Measurements from ENCODE around the gene KLHL2.
"Not testable (repeated sequence)": the region's sequence is repeated elsewhere in the genome, so short reads cannot be mapped to it uniquely, and the experiment has no call there.

Gene KLHL2, protein sequence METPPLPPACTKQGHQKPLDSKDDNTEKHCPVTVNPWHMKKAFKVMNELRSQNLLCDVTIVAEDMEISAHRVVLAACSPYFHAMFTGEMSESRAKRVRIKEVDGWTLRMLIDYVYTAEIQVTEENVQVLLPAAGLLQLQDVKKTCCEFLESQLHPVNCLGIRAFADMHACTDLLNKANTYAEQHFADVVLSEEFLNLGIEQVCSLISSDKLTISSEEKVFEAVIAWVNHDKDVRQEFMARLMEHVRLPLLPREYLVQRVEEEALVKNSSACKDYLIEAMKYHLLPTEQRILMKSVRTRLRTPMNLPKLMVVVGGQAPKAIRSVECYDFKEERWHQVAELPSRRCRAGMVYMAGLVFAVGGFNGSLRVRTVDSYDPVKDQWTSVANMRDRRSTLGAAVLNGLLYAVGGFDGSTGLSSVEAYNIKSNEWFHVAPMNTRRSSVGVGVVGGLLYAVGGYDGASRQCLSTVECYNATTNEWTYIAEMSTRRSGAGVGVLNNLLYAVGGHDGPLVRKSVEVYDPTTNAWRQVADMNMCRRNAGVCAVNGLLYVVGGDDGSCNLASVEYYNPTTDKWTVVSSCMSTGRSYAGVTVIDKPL

GRCh38 chr4:165207431-165208220 is at the start of gene KLHL2:
Gene KLHL2, plus strand, starts transcription at chr4:165207561. Its CDS starts 316 bp downstream, at chr4:165207877.
- H3K27me3 ChIP-seq (ENCODE audit: control insufficient read depth in 2 of 2, insufficient read depth in 2 of 2, low read length in 2 of 2): no peaks in the 10 kb centered on the region
- peak within 1 kb of the TSS; percentile 81 to 84 for H3K9ac ChIP-seq (ENCODE audit: low read depth in 1 of 2, low read length in 2 of 2)
- H3K4me1 ChIP-seq (ENCODE audit: control insufficient read depth in 2 of 2, insufficient read depth in 2 of 2, low read length in 2 of 2): peaks cover 7 to 9% of the 10 kb centered on the region in 2 donors
- H3K4me3 ChIP-seq (ENCODE audit: low read length in 2 of 2): peak within 1 kb of the TSS; percentile 69 to 97
- H3K9me3 ChIP-seq (ENCODE audit: control insufficient read depth in 2 of 2, low read length in 2 of 2): no peaks in the 10 kb centered on the region
- no peaks in the 10 kb centered on the region for H3K36me3 ChIP-seq (ENCODE audit: control insufficient read depth in 2 of 2, insufficient read depth in 2 of 2, low read length in 2 of 2)
- H3K27ac ChIP-seq (ENCODE audit: low read depth in 2 of 2, low read length in 2 of 2): peak within 1 kb of the TSS; percentile 68 to 77

GRCh38 chr4:165158762-165159161 is 48.6 kb upstream of the KLHL2 start:
- H3K27me3 ChIP-seq (ENCODE audit: control insufficient read depth in 2 of 2, insufficient read depth in 2 of 2, low read length in 2 of 2): no peaks in the 10 kb centered on the region
- no peak overlapping the region for H3K4me3 ChIP-seq (ENCODE audit: low read length in 2 of 2)
- no peaks in the 10 kb centered on the region for H3K9me3 ChIP-seq (ENCODE audit: control insufficient read depth in 2 of 2, low read length in 2 of 2)
- H3K36me3 ChIP-seq (ENCODE audit: control insufficient read depth in 2 of 2, insufficient read depth in 2 of 2, low read length in 2 of 2): no peaks in the 10 kb centered on the region
- H3K9ac ChIP-seq (ENCODE audit: low read depth in 1 of 2, low read length in 2 of 2): no peak overlapping the region
- H3K4me1 ChIP-seq (ENCODE audit: control insufficient read depth in 2 of 2, insufficient read depth in 2 of 2, low read length in 2 of 2): no peaks in the 10 kb centered on the region
- no peak overlapping the region for H3K27ac ChIP-seq (ENCODE audit: low read depth in 2 of 2, low read length in 2 of 2)

DNA sequence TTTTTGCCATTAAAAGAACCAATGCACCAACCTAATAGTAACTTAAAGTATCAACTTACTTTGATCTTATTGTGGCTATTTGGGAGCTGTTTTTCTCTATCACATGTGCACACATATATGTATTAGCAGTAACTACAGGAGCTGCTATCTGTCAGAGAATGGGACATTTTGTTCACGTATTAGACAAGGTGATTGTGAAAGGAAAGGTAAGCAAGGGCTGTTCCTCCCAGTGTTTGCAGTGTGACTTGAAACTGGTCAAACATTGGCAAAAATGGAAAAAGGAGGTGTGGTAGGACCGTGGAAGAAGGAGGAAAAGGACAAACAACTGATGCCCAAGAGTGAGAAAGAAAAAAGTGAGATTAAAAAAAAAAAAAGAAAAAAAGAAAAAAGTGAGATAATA is 43.1 kb upstream of the KLHL2 start:
- Histone ChIP-seq H3K9ac (ENCODE audit: low read depth in 1 of 2, low read length in 2 of 2) (no peak overlapping the region), H3K9me3 (ENCODE audit: control insufficient read depth in 2 of 2, low read length in 2 of 2) (no peaks in the 10 kb centered on the region), H3K36me3 (ENCODE audit: control insufficient read depth in 2 of 2, insufficient read depth in 2 of 2, low read length in 2 of 2) (no peaks in the 10 kb centered on the region), H3K27me3 (ENCODE audit: control insufficient read depth in 2 of 2, insufficient read depth in 2 of 2, low read length in 2 of 2) (no peaks in the 10 kb centered on the region), H3K4me3 (ENCODE audit: low read length in 2 of 2) (no peak overlapping the region), H3K27ac (ENCODE audit: low read depth in 2 of 2, low read length in 2 of 2) (no peak overlapping the region), H3K4me1 (ENCODE audit: control insufficient read depth in 2 of 2, insufficient read depth in 2 of 2, low read length in 2 of 2) (no peaks in the 10 kb centered on the region)

DNA sequence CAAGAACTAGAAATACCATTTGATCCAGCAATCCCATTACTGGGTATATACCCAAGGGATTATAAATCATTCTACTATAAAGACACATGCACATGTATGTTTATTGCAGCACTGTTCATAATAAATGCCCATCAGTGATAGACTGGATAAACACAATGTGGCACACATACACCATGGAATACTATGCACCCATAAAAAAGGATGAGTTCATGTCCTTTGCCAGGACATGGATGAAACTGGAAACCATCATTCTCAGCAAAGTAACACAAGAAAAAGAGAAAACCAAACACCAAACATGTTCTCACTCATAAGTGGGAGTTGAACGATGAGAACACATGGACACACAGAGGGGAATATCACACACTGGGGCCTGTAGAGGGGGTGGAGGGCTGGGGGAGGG is 40.5 kb upstream of the KLHL2 start:
- H3K36me3 ChIP-seq (ENCODE audit: control insufficient read depth in 2 of 2, insufficient read depth in 2 of 2, low read length in 2 of 2); H3K27ac ChIP-seq (ENCODE audit: low read depth in 2 of 2, low read length in 2 of 2); H3K9me3 ChIP-seq (ENCODE audit: control insufficient read depth in 2 of 2, low read length in 2 of 2); H3K27me3 ChIP-seq (ENCODE audit: control insufficient read depth in 2 of 2, insufficient read depth in 2 of 2, low read length in 2 of 2); H3K9ac ChIP-seq (ENCODE audit: low read depth in 1 of 2, low read length in 2 of 2); H3K4me3 ChIP-seq (ENCODE audit: low read length in 2 of 2); H3K4me1 ChIP-seq (ENCODE audit: control insufficient read depth in 2 of 2, insufficient read depth in 2 of 2, low read length in 2 of 2): not testable (repeated sequence)

GRCh38 chr4:165167650-165168049 is 39.7 kb upstream of the KLHL2 start:
- no peaks in the 10 kb centered on the region for H3K36me3 ChIP-seq (ENCODE audit: control insufficient read depth in 2 of 2, insufficient read depth in 2 of 2, low read length in 2 of 2)
- no peak overlapping the region for H3K9ac ChIP-seq (ENCODE audit: low read depth in 1 of 2, low read length in 2 of 2)
- no peak overlapping the region for H3K27ac ChIP-seq (ENCODE audit: low read depth in 2 of 2, low read length in 2 of 2)
- no peak overlapping the region for H3K4me3 ChIP-seq (ENCODE audit: low read length in 2 of 2)
- H3K4me1 ChIP-seq (ENCODE audit: control insufficient read depth in 2 of 2, insufficient read depth in 2 of 2, low read length in 2 of 2): no peaks in the 10 kb centered on the region
- no peaks in the 10 kb centered on the region for H3K9me3 ChIP-seq (ENCODE audit: control insufficient read depth in 2 of 2, low read length in 2 of 2)
- no peaks in the 10 kb centered on the region for H3K27me3 ChIP-seq (ENCODE audit: control insufficient read depth in 2 of 2, insufficient read depth in 2 of 2, low read length in 2 of 2)

- no peak overlapping the region for H3K4me3 ChIP-seq (ENCODE audit: low read length in 2 of 2)
- H3K27ac ChIP-seq (ENCODE audit: low read depth in 2 of 2, low read length in 2 of 2): no peak overlapping the region
- H3K9me3 ChIP-seq (ENCODE audit: control insufficient read depth in 2 of 2, low read length in 2 of 2): no peaks in the 10 kb centered on the region
Measured at GRCh38 chr4:165170819-165171218, 36.5 kb upstream of the KLHL2 start.

GRCh38 chr4:165175470-165175869 is 31.9 kb upstream of the KLHL2 start:
- H3K36me3 ChIP-seq (ENCODE audit: control insufficient read depth in 2 of 2, insufficient read depth in 2 of 2, low read length in 2 of 2); H3K27me3 ChIP-seq (ENCODE audit: control insufficient read depth in 2 of 2, insufficient read depth in 2 of 2, low read length in 2 of 2); H3K9me3 ChIP-seq (ENCODE audit: control insufficient read depth in 2 of 2, low read length in 2 of 2); H3K4me1 ChIP-seq (ENCODE audit: control insufficient read depth in 2 of 2, insufficient read depth in 2 of 2, low read length in 2 of 2); H3K4me3 ChIP-seq (ENCODE audit: low read length in 2 of 2); H3K9ac ChIP-seq (ENCODE audit: low read depth in 1 of 2, low read length in 2 of 2); H3K27ac ChIP-seq (ENCODE audit: low read depth in 2 of 2, low read length in 2 of 2): not testable (repeated sequence)

More at GRCh38 chr4:165170819-165171218, 36.5 kb upstream of the KLHL2 start:
- no peak overlapping the region for H3K9ac ChIP-seq (ENCODE audit: low read depth in 1 of 2, low read length in 2 of 2)
- H3K27me3 ChIP-seq (ENCODE audit: control insufficient read depth in 2 of 2, insufficient read depth in 2 of 2, low read length in 2 of 2): no peaks in the 10 kb centered on the region
- H3K36me3 ChIP-seq (ENCODE audit: control insufficient read depth in 2 of 2, insufficient read depth in 2 of 2, low read length in 2 of 2): no peaks in the 10 kb centered on the region
- no peaks in the 10 kb centered on the region for H3K4me1 ChIP-seq (ENCODE audit: control insufficient read depth in 2 of 2, insufficient read depth in 2 of 2, low read length in 2 of 2)

DNA sequence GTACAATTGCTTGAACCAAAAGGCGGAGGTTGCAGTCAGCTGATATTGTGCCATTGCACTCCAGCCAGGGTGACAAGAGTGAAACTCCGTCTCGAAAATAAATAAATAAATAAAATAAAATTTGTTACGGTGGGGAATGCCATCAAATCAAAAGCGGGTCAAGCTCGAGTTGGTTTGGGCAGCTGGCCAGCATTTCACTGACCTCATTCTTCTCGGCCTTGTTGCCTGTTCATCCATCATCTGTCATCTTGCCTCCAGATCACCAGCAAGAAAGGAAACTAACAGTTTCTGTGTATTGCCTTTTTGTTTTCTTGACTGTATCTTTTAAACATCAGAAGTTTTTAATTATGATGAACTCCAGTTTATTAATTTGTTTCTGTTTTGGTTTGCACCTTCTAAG is 31.5 kb upstream of the KLHL2 start:
- no peaks in the 10 kb centered on the region for H3K36me3 ChIP-seq (ENCODE audit: control insufficient read depth in 2 of 2, insufficient read depth in 2 of 2, low read length in 2 of 2)
- H3K4me3 ChIP-seq (ENCODE audit: low read length in 2 of 2): no peak overlapping the region
- H3K4me1 ChIP-seq (ENCODE audit: control insufficient read depth in 2 of 2, insufficient read depth in 2 of 2, low read length in 2 of 2): no peaks in the 10 kb centered on the region
- no peaks in the 10 kb centered on the region for H3K27me3 ChIP-seq (ENCODE audit: control insufficient read depth in 2 of 2, insufficient read depth in 2 of 2, low read length in 2 of 2)
- H3K27ac ChIP-seq (ENCODE audit: low read depth in 2 of 2, low read length in 2 of 2): no peak overlapping the region
- H3K9me3 ChIP-seq (ENCODE audit: control insufficient read depth in 2 of 2, low read length in 2 of 2): no peaks in the 10 kb centered on the region
- H3K9ac ChIP-seq (ENCODE audit: low read depth in 1 of 2, low read length in 2 of 2): no peak overlapping the region

DNA sequence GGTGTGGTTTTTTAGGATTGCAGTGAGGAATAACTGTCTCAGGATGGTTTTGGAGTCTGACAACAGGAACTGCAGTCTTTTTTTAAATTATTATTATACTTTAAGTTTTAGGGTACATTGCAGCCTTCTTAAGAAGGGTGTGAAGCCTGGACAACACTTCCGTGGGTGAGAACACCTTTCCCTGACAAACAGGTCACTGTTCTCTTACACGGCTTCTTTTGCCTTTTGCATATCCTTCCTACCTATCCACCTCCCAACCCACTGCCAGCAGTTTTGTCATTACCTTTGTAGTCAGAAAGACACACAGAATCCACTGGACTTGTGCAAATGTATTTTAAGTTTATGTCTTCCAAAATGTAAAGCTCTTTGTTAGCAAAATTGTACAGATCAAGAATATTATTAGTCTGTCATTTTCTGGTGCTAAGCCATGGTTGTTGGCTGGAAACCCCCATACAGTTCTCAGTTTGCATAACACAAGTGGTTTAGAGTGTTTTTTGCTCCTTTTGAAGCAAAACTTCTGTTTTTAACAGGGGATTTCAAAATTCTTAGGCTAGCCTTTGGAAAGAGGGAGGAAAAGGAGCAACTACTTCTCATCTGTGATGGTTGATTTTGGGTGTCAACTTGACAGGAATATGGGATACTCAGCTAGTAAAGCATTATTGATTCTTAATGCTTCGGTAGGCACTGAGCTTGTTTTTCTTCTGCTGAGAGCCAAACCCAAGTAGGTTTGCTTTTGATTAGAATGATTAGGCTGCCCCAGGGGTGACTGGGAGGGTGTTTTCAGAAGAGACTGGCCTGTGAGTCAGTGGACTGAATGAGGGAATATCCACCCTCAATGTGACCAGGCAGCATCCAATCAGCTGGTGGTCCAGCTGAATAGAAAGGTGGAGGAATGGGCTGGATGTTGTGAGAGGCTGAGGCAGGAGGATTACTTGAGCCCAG is 29.4 kb upstream of the KLHL2 start:
- H3K4me1 ChIP-seq (ENCODE audit: control insufficient read depth in 2 of 2, insufficient read depth in 2 of 2, low read length in 2 of 2): no peaks in the 10 kb centered on the region
- no peak overlapping the region for H3K27ac ChIP-seq (ENCODE audit: low read depth in 2 of 2, low read length in 2 of 2)
- no peaks in the 10 kb centered on the region for H3K9me3 ChIP-seq (ENCODE audit: control insufficient read depth in 2 of 2, low read length in 2 of 2)
- no peaks in the 10 kb centered on the region for H3K36me3 ChIP-seq (ENCODE audit: control insufficient read depth in 2 of 2, insufficient read depth in 2 of 2, low read length in 2 of 2)
- H3K4me3 ChIP-seq (ENCODE audit: low read length in 2 of 2): no peak overlapping the region
- H3K27me3 ChIP-seq (ENCODE audit: control insufficient read depth in 2 of 2, insufficient read depth in 2 of 2, low read length in 2 of 2): no peaks in the 10 kb centered on the region
- no peak overlapping the region for H3K9ac ChIP-seq (ENCODE audit: low read depth in 1 of 2, low read length in 2 of 2)
